Measurements from ENCODE around the gene LIMK2.
"Not testable (repeated sequence)": the region's sequence is repeated elsewhere in the genome, so short reads cannot be mapped to it uniquely, and the experiment has no call there.

LIMK2 gene

DNA sequence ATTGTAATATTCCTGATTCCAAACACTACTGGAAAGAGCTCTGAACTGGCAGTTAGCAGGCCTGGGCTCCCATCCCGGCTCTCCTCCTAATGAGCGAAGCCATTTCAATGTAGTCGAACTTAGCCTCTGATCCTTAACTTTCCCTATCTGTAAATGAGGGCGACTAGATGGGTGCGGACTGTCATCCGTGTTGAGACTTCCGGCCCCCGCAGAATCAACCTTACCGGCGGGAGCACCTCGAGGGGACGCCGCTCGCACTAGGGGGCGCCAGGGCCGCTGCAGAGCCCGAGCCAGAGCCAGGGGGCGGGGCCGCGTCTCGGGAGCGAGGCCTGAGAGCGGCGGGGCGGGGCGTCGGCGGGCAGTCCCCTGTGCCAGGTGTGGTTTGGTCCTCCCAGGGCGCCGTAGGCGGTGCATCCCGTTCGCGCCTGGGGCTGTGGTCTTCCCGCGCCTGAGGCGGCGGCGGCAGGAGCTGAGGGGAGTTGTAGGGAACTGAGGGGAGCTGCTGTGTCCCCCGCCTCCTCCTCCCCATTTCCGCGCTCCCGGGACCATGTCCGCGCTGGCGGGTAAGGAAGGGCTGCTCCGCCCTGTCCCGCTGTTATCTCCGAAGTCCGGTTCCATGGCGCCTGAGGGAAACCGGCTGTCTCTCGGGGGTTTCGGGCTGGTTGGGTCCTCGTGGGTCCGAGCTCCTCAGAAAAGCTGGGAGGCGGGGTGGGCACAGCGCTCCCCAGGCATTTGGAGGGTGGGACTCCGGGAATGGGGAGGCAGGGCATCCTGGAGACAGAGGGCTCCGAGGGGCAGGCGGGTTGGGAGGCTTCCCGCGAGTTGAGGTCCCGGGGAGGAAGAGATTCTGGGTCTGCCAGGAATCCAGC is at the start of gene LIMK2:
LIMK2 (plus strand) TSS at position 437 of the 869 bp plus-strand sequence; CDS start at position 548, 111 bp downstream.
- DNase-seq, result peak; percentile 90 to 93 (median 91)

DNA sequence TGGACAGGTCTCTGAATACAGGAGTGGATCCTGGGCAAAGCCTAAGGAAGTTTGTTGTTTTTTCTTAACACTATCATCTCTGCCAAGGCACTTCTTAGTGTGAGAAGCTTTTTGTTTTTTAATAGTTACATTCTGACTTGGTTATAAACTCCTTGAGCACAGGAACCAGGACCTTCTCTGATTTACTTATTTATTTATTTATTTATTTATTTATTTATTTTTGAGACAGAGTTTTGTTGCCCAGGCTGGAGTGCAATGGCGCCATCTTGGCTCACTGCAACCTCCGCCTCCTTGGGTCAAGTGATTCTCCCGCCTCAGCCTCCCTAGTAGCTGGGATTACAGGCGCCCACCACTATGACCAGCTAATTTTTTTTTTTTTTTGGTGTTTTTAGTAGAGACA is 41.1 kb upstream of the LIMK2 start:
- DNase-seq, result no peak

DNA sequence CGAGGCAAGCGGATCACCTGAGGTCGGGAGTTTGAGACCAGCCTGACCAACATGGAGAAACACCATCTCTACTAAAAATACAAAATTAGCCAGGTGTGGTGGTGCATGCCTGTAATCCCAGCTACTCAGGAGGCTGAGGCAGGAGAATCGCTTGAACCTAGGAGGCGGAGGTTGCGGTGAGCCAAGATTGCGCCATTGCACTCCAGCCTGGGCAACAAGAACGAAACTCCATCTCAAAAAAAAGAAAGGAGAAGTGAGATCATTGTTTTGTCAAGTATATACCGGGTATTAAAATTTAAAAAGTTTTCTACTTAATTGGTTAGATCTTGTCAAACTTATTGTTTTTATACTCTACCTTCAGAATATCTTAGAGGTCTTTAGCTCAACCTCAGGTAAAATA is 40.4 kb upstream of the LIMK2 start:
- DNase-seq, result not testable (repeated sequence)

DNA sequence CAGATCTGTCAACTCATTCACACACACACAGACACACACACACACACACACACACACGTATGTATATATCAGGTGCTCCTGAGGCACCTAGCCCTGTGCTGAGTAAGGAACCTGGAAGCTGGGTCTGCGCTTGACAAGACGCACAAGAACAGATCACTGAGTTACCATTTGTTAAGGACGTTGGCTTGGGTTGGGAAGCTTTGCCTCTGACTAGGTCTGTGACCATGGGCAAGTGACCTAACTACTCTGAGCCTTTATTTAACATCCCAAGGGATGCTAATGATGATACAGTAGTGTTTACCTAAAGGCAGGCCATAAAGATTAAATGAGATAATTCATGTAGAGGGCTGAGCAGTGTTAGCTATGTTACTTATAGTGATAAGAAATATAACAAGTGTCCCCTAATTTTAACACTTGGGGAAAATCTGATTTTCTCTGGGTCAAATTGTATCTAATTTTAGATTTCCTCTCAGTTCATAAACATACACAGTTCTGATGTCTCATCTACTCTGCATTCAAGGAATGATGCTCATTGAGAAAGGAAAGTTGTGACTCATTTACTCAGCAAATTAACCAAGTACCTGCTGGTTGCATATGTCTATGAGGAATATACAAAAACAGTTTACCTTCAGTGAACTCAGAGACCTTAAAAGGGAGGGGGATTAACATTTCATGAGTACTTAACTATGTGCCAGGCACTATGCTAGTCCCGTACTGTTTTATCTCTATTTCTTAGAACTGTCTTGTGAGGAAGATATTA is 38.5 kb upstream of the LIMK2 start:
- DNase-seq, result no peak

DNA sequence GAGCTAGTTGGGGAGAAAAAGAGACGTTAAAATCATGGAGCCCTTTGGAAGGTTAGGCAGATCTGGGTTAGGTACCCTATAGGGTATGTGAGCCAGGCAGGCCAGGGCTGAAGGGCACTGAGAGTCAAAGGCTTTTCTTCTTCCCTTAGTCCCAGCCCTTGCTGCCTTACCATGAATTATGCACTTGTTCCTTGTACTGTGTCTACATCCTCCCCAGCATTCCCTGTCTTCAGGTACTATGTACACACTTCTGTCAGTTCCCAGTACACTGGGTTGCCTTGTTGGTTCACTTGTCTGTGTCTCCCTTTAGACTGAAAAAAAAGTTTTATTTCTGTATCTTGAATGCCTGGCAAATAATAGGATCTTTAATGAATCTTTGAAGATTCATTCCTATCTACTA is 35.2 kb upstream of the LIMK2 start:
- DNase-seq, result no peak

DNA sequence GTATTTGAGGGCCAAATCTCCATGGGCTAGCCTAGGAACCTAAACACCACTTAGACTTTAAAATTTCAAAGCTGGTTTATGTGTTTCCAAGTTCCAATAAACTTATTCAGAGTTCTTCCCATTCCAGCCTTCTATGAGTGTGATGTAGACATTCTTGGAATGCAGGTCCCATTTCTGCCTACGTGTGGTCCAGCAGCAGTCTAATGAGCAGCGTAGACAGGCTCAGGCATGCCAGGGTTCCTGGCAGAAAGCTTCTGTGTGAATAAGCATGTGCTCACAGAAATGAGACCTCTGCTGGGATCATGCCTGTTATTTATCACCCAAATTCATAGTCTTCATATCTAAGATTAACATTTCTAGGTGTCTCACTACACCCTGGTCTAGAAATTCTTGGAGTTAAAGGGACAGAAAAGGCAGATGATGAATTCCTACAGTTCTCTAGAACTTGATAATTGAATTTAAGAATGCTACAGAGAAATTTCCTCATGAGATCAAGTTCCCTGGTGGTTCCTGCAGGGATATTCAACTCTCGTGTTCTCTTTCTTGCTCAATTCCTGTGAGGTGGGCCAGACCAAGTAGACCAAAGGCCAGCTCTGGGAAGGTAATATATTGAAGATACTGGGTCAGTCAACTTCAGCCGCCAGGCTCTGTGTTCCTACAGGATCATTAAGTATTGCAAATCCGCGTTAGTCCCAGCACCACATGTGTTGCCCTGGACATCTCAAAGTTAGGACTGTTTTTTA is 34.5 kb upstream of the LIMK2 start:
- DNase-seq, result no peak

DNA sequence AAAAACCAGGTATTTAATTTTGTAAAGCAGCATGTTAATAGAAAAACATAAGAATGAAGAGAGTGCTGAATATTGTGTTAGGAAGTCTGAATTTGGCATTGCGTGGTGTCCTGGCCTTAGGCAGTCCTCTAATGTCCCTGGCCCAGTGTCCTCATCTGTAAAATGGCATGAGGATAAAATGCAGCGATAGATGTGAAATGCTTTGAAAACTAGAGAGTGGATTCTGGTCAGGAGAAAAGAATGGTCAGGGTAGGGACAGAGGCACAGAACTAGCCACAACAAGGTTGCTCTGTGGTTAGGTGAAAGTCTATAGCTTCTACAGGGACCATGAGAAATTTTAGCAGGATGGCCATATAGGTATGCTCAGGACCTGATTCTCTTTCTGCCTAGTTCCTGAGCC is 33.2 kb upstream of the LIMK2 start:
- no peak for DNase-seq

DNA sequence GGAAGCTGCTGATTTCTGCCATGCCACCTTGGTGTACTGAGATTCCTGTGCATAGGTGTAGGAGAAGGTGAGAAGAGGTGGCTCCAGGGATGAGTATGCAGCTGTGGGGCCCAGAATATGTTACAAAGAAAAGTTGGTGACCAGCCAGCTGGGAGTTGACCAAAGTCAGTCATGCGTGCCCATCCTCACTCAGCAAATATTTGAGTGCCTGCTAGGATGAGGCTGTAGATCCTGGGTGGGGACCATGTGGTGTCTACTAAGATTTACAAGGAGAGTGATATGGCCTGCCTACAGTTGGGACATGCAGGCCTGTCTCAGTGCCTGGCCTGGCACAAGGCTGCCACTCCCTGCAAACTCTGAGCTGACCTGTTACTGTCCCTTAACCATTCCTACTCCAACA is 32.8 kb upstream of the LIMK2 start:
- no peak for DNase-seq

DNA sequence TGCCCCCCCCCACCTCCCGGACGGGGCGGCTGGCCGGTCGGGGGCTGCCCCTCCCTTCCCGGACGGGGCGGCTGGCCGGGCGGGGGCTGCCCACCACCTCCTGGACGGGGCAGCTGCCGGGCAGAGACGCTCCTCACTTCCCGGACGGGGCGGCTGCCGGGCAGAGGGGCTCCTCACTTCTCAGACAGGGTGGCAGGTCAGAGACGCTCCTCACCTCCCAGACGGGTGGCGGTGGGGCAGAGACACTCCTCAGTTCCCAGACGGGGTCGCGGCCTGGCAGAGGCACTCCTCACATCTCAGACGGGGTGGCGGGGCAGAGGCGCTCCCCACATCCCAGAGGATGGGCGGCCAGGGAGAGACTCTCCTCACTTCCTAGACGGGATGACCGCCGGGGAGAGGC is 28.1 kb upstream of the LIMK2 start:
- no peak for DNase-seq

DNA sequence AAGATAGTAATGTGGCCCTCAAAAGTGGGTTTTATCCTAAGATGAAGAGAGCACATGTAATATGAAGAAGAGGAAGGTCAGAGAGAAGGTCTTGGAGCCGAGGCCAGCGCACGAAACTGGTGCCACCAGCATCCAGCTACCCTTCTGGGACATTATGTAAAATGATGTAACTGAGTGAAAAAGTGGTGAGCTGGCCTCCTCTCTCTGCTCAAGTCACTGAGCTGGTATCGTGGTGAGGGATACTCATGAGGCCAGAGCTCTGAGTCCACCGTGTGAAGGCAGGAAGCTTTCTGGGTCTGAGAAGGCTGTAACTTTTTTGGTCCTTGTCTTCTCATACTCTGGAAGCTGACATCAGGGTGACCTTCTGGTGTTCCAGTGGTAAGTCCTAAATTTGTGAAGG is 27.0 kb upstream of the LIMK2 start:
- DNase-seq, result no peak

DNA sequence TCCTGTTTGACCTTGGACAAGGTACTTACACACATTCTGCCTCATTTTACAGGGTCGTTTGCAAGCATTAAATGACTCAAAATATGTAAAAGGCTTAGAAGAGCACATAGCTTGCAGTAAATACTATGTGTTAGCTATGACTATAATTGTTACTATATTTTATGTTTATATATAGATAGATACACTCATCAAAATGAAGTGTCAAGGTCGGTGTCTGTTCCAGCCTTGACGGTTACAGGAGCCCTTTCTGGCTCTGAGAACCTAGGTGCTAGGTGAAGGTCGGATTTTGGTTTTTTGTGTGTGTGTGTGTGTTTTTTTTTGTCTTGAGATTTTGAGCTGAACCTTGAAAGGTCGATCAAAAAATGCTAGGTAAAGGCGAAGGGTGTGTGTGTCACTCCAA is 24.5 kb upstream of the LIMK2 start:
- DNase-seq, result no peak

DNA sequence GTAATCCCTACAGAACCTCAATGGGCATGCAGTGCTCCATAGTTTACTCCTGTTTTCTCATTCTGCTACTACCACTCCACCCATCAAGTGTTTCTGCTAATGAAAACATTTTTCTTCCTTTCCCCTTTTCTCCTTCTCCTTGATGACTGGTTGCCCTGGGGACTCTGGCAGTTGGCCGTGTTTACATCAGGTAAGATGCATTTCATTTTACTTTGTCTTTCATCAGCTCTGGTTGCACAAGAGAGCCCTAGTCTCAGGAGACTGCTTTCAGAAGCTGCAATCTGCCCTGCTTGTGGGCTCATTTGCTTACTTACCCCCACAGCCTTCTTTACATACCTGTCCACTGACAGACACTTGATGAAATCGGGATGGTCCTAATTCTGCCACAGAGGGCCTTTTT is 19.6 kb upstream of the LIMK2 start:
- DNase-seq, result no peak

DNA sequence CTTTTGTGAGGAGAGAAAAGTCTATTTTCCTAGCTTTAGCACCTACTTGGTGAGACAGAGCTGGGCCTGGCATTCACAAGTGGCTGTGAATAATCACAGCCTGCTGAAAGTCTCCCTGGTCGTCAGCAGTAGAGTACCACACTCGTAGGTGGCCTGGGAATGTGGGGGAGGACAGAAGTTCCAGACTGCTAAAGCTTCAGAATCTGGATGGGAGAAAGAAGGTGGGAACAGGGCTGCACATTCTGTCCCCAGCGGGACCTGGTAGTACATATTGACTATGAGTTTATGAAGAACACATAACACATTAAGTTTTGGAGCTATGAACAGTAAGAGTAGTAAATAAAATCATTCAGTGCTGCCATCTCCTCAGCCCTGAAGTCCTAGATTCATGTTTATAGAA is 19.0 kb upstream of the LIMK2 start:
- DNase-seq, result no peak

DNA sequence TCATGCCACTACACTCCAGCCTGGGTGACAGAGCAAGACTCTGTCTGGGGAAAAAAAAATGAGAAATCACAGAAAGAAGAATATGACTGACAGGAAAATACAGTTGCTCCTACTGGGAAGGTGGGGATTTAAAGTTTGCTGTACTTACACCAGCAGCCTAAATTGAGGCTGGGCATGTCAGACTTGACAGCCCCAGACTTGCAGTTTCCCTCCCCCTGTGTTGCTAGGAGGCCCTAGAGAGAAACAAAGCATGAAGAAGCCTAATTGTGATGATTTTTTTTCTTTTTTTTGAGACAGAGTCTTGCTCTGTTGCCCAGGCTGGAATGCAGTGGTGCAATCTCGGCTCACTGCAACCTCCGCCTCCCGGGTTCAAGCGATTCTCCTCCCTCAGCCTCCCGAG is 17.4 kb upstream of the LIMK2 start:
- DNase-seq, result not testable (repeated sequence)

DNA sequence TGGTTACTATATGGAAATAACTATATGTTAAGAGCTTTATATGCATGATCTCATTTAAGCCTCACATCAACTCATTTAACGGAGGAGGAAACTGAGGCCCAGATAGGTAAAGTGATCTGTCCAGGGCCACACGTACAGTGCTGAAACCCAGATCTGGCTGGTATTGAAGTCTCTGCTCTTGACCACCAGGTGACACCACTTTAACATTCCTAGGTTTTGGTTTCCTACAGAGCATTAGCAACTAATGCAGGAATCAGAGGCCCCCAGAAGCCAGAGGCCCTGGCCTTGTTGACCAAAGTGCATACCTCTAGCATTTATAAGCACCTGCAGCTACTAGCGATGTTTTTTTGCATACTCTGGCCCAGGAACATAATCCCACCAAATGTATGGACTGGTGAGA is 12.9 kb upstream of the LIMK2 start:
- no peak for DNase-seq

DNA sequence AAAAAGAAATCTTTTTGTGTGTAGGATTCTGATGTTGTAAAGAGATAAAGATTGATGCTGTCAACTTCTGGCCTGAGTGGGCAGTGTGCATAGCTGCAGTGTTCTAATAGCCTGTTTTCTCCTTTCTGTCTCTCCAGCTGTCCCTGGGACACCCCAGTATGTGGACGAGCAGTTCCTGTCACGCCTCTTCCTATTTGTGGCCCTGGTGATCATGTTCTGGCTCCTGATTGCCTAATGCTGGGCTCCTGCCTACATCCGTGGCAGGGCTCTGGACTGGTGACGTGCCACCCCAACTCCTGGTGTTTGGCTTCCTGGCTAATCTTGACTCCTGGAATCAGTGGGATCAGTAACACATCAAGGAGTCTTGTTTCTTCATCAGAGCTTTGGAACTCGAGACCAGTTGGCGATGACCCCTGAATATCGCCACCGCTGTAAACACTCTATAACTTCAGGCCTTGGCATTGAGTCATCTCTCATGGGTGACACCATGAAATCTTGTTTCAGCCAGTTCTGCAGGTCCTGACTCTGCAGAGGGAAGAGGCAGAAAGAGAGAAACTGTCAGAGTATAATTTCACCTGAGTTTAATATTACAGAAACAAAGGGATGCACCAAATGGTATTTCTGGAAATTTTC is 7.6 kb upstream of the LIMK2 start:
- not testable (repeated sequence) for DNase-seq

DNA sequence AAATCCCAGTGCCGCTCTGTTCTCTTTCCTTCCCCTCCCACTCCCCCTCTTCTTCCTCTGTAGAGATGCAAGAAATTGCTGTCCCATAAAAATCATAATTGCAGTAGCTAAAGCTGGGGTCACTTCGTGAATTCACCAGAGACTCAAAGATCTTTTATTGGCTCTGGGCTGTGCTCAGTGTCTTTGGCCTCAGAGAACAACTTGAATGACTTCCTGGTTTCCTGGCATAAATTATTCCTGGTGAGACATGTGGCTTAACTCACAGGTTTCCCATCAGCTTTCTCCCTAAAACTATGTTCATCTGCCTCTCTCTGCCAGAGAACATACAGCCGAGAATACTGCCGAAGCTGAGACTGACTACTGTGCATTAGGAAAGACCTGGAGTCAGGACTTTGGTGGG is 7.0 kb upstream of the LIMK2 start:
- DNase-seq, result not testable (repeated sequence)

DNA sequence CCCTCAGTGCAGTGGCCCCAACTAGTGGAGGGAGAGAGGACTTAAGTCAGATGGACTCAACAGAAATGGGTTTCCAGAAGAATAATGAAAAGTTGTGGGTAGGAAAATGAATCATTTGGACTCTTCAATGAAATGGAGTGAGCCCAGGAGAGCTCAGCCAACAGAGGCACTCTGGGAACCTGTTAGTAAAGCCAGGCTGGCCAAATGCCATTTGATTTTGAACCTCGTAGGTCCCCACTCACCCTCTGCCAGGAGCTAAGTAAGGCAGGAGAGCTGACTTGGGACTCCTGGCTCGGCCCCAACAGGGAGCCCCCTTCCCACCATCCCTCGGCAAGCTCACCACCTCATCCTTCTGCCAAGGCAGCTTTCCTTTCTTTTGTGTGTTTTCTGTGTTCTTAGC is 5.6 kb upstream of the LIMK2 start:
- DNase-seq, result not testable (repeated sequence)

DNA sequence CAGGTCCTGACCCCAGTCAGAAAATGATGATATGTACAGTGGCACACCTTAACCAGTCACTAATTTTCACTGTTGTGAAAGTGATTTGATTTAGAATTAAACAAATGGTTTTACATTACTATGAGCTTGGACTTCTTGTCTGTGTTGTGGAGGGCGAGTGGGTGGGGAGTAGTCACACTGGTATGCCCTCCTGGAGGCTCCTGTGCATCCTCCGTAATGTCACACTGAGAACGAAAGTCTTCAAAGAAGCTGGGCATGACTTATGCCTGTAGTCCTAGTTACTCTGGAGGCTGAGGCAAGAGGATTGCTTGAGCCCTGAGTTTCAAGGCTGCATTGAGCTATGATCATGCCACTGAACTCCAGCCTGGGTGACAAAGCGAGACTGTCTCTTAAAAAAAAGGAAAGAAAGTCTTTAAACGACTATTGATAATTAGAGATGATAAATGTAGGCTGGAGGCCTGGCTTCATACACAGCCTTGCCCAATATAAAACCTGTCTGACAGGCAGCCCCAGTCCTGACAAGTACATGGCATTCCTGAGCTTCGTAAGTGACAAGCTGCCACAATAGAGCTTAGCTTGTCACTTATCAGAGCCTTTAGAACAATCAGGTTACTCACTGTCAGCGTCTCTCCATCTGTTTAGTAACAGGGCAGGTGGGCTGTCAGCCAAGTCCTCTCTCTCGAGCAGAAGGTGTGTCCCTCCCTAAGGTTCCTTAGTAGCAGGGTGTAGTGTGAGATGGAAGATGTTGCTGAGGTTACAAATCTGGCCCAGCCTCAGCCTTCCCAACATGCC is 5.0 kb upstream of the LIMK2 start:
- no peak for DNase-seq

DNA sequence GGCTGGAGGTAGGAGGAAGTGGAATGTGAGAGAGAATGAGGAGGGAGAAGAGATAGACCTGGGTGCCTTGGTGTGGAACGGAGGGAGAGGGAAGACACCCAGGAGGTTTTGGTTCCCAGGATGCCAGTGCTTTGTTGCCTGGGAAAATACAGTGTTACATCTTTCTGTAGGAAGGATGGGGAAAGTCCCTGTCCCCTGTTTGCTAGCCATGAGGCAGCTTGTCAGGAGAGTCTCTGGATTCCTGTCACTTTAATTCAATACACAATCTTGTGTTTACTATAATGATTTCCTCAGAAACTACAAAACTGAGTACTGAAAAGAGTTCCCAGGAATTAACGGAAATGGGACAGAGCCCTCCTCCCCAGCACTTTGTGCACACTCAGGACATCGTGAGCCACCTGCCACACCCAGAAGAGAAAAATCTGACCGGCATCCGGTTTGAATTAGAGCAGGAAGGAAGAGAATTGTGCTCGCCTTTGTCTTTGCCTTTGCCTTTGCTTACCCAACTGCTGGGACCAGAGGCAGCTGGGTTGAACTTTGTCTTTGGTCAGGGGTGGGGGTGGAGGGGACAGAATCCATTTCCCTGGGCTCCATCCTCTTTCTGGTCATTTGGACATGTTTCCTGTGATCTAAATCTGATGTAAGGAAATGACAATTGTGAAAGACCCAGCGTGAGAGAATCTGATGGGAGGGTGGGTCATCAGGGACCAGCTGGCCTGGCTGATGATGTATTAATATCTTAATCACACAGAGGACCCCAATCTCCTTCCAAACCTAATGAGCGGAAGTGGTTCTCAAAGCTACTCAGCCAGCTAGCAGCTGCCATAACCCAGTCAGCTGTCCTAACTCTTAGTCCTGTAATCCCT is 1.3 kb upstream of the LIMK2 start:
- DNase-seq, result no peak

DNA sequence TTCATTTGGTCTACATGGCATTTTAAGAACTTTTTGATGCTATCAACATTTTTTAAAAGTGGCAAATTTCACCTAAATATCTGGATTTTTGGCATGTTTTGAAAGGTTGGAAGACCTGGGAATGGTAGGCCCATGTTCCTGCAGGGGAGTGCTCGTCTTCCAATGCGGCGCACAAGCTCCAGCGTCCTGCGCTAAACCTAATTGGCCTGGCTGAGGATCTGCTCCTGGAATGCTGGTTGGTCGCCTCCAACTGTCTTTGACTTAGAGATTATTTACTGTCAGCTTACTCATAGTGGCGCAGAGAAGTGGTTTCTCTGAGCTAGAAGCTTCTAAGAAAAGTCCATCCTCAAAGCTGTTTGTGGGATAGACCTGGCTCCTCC is 626 bp upstream of the LIMK2 start:
- DNase-seq, result no peak

All from NCI-H1417 (cell line).